Measurements from ENCODE around the gene FBP2.
A peak's percentile ranks its signal among the peaks of the same experiment; 100 is the strongest.

DNA sequence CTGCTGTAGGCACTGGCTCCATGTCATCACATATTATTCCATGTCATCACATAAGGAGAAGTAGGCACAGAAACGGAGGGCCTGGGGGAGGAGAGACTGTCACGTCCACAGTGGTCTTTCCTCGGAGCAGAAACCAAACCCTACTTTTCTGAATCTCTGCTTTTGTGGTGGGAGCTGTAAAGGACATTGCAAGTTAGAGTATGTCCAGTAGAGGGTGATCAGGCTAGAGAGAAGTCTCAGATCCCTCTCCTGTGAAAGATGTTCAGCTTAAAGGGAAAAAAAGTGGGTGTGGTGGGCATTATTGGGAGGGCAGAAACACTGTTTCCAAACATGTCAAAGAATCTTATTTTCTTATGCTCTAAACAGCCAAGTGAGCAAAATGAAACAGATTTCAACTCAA, 19.4 kb upstream of the FBP2 start:
- peak in 1 of 6 experiments; percentile 10 for TF ChIP-seq CTCF (IDR thresholded peaks at IDR 0.05)
- no peak for TF ChIP-seq POLR2A (IDR thresholded peaks at IDR 0.05)

Measured in Peyer's patch (tissue), 4 donors.